ENCODE data around the gene PDZRN4.
"Not testable (repeated sequence)": the region's sequence is repeated elsewhere in the genome, so short reads cannot be mapped to it uniquely, and the experiment has no call there.

PDZRN4 gene

DNA sequence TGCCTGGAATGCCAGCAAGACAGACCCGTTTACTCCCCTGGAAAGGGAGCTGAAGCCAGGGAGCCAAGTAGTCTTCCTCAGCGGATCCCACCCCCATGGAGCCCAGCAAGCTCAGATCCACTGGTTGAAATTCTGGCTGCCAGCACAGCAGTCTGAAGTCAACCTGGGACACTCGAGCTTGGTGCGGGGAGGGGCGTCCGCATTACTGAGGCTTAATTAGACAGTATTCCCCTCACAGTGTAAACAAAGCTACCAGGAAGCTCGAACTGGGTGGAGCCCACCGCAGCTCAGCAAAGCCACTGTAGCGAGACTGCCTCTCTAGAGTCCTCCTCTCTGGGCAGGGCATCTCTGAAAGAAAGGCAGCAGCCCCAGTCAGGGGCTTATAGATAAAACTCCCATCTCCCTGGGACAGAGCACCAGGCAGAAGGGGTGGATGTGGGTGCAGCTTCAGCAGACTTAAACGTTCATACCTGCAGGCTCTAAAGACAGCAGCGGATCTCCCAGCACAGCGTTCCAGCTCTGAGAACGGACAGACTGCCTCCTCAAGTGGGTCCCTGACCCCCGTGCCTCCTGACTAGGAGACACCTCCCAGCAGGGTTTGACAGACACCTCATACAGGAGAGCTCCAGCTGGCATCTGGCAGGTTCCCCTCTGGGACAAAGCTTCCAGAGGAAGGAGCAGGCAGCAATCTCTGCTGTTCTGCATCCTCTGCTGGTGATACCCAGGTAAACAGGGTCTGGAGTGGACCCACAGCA lies 92.4 kb downstream of the PDZRN4 start:
- DNase-seq (ENCODE audit: low read depth in 2 of 2, low spot score in 1 of 2) = not testable (repeated sequence)

DNA sequence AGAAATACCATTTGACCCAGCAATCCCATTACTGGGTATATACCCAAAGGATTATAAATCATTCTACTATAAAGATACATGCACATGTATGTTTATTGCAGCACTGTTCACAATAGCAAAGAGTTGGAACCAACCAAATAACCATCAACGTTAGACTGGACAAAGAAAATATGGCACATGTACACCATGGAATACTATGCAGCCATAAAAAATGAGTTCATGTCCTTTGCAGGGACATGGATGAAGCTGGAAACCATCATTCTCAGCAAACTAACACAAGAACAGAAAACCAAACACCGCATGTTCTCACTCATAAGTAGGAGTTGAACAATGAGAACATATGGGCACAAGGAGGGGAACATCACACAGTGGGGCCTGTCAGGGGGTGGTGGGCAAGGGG lies 97.3 kb downstream of the PDZRN4 start:
- DNase-seq (ENCODE audit: low read depth in 2 of 2, low spot score in 1 of 2) = not testable (repeated sequence)

DNA sequence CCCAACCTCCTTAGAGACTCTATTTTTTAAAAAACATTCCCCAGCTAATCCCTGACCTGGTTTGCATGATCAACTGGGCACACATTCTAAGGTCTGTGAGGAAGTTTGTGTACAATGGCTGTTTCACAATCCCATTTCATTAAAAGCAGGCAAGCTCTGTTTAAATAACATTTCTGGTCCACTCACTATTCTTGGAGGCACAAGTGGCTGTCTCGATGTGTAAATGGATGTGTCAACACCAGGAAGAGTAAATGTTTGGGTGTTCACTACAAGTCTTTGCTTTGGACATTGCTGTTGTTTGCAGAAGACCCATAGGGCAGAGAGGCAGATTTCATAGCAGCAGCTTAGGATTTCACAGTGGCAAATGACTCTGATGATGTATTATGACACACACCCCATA lies 98.3 kb downstream of the PDZRN4 start:
- DNase-seq (ENCODE audit: low read depth in 2 of 2, low spot score in 1 of 2) = no peak

DNA sequence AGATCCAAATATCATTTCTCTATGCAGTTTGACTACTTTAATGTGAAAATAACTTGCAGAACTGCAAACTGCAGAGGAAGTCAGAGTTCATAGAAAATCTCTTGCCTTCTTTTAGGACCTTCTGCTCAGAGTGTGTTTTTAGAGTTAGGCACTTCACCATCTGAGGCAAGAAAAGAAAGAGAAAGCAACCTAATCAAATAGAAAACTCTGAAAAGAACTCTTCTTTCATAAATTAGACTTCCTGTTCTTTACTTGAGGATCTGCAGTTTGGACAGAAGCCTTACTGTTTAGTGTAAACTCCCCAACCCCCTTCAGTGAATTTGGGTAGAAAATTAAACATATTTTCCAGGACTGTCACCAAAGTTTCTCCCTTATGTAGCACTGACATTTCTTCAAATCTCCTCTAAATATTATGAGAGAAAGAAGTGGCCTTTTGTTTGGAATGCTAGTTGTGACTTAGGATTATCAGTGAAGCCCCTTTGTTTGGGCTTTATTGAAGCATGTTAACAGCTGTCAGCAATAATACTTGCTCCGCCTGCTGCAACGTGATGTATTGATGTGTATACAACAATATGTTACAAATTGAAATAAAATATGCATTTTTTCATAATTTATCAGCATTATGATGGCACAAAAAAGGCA lies 99.5 kb downstream of the PDZRN4 start:
- no peak for DNase-seq (ENCODE audit: low read depth in 2 of 2, low spot score in 1 of 2)

DNA sequence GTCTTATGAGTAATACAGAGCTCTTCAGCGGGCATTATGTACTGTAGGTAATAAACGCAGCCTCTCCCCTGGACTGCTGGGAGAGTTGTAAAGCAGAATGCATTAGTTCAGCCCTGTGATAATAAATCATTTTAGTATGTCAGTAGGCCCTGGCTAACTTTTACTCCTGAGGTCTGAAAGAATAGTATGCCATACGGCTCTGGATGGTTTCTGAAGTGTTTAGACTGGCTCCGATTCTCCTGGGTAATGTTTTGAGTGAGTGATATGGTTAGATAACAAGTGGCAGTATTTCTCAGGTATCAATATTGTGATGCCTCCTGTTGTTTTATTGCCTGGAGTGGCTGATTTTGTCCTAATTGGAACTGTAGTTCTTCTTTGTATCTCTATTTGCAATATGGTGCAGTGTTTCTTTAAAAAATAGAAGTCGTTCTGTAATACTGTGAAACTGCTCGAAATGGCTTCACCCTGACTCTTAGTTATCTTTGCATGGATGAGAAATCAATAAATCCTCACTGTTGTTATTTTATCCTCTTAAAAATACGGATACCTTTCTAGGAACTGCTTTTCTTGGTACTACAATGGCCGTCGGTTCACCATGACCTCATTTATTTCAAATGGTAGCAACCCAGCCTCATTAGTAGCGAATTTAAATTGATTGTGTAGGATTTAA lies 100.2 kb downstream of the PDZRN4 start:
- no peak for DNase-seq (ENCODE audit: low read depth in 2 of 2, low spot score in 1 of 2)

DNA sequence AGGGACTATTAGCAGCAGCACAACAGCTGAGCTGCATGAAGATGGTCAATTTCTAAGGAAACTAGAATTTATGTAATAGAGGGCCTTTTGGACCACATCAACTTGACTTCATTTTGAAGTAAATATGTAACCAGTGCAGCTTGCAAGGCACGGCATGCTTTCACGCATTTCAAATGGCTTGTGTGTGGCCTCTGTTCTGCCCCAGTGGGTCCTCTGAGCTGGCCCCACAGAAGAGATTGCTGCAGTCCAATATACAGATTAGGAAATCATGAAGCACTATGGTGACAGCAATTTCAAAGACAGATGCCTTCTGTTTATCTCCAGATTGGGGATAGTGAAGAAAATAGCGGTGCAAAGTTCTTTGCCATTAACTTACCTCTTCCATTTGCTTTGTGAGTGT lies 101.4 kb downstream of the PDZRN4 start:
- DNase-seq (ENCODE audit: low read depth in 2 of 2, low spot score in 1 of 2) = no peak

DNA sequence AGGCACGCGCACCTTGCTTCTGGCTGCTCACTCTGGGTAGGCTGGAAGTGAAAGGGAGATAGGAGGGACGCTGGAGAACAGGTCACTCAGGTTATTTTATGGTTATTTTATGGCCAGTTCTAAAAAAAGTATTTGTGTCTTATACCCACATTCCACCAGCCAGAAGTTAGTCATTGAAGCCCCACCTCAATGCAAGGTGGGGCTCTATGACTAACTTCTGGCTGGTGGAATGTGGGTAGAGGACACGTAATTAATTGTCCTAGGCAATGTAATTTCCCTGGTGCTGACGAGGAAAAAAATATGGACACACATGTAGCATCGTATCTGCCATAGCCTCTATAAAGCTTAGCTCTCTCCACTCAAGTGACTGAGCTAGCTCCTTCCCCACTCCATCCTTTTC lies 104.9 kb downstream of the PDZRN4 start:
- no peak for DNase-seq (ENCODE audit: low read depth in 2 of 2, low spot score in 1 of 2)

DNA sequence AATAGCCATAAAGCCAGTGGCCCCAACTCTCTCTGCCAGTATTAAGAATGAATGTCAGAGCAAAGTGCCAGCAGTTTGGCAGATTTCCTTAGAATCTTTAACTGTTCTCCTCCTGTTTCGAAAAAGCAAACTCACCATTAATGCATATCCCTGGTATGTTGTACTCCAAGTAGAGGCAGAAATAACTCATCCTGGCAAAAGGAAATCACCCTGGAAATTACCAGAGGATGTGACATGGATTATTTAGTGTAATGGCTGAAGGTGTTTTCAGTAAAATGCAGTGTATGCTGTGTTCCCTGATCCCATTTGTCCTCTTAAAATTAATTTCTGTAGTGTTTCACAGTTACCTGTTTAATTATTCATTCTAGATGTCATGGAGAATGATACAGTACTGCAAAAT lies 105.3 kb downstream of the PDZRN4 start:
- no peak for DNase-seq (ENCODE audit: low read depth in 2 of 2, low spot score in 1 of 2)

DNA sequence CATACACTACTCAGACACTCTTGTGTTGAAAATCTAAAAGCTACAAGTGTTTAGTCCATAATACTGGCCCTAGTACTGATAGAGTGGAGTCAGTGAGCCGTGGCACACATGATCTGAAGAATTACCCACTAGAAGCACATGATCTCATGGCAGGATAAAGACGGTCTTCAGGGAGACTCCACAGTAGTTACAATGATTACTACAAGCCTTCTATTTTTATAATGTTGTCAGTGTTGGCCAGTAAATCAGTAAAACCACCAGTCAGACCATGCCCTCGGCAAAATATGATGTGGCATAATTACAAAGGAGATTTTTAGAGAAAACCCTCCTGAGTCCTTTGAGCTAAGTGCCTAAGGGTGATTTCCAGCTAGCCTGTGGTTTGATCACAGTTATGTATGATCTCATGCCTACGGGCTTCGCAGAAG lies 114.9 kb downstream of the PDZRN4 start:
- no peak for DNase-seq (ENCODE audit: low read depth in 2 of 2, low spot score in 1 of 2)

DNA sequence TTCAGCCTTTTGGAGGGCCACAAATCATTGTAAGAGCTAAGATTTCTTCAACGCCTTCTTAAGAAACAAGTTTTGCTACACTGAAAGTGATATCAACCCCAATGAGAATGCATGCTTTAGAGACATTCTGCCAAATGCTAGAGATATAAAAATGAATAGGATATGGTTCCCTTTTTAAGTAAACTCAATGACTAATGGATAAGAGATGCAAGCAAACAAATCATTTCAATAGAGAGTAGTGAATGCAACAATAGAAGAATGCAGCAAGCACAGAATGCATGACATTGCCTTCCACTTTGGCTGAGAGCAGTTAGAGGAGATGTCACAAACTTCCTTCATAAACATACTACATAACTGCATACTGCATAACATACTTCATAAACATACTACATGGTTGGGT lies 116.4 kb downstream of the PDZRN4 start:
- no peak for DNase-seq (ENCODE audit: low read depth in 2 of 2, low spot score in 1 of 2)

DNA sequence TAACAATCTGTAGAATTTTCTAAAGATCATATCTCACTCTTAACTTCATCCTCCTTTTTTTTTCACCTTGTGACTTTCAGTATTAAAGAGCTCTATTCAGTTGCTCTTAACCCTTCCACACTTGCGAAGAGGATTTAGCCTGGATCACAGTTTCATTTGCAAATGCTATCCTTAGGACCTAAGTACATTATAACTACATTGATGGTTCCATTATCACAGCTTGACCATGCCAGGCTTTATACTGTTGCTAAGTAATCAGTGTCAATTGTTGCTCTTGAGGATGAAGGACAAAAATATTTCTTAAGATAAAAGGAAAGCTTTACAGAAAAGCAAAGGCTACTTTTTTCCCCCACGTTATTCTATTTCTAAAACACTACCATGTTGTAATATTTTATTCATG lies 122.2 kb downstream of the PDZRN4 start:
- no peak for DNase-seq (ENCODE audit: low read depth in 2 of 2, low spot score in 1 of 2)

DNA sequence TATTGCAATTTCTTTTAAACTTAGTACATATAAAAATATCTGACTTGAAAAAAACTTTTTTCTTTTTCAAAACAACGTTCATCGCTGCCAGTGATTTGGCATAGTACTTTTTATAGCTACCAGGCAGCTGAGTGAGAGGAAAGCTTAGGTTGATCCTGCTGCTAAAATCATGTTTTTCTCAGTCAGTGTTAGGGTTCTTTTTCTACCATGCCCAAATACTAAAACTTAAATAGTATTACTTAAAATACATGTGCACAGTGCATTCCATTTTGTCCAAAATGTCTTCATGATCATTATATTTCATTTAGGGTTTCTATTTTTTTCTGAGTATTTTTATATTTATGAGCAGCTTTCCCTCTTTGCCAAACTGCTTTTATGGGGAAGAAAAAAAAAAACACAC lies 123.8 kb downstream of the PDZRN4 start:
- no peak for DNase-seq (ENCODE audit: low read depth in 2 of 2, low spot score in 1 of 2)

DNA sequence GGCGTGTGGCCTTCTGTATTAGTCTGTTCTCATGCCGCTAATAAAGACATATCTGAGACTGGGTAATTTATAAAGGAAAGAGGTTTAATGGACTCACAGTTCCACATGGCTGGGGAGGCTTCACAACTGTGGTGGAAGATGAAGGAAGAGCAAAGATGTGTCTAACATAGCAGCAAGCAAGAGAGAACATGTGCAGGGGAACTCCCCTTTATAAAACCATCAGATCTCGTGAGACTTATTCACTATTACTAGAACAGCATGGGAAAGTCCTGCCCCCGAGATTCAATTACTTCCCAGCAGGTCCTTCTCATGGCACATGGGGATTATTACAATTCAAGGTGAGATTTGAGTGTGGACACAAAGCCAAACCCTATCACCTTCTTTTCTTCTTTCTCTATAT lies 124.3 kb downstream of the PDZRN4 start:
- not testable (repeated sequence) for DNase-seq (ENCODE audit: low read depth in 2 of 2, low spot score in 1 of 2)

DNA sequence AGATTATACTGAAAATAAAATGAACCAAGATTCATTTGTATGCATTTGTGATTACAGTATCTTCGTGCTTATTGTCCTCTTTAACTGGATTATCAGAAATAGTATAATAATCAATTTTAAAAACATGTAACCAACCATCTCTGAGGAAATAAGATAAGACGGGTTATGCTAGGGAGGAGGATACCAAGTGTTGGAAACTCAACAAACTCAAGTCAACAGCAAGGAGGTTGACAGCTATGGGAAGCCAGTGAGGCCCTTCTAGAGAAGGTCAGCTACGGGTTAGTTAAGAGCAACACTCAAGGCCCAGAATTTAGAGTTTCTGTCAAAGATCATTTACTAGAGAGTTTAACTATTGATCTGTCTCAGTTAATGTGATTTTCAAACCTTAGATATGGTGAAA lies 137.2 kb downstream of the PDZRN4 start:
- DNase-seq (ENCODE audit: low read depth in 2 of 2, low spot score in 1 of 2) = no peak

DNA sequence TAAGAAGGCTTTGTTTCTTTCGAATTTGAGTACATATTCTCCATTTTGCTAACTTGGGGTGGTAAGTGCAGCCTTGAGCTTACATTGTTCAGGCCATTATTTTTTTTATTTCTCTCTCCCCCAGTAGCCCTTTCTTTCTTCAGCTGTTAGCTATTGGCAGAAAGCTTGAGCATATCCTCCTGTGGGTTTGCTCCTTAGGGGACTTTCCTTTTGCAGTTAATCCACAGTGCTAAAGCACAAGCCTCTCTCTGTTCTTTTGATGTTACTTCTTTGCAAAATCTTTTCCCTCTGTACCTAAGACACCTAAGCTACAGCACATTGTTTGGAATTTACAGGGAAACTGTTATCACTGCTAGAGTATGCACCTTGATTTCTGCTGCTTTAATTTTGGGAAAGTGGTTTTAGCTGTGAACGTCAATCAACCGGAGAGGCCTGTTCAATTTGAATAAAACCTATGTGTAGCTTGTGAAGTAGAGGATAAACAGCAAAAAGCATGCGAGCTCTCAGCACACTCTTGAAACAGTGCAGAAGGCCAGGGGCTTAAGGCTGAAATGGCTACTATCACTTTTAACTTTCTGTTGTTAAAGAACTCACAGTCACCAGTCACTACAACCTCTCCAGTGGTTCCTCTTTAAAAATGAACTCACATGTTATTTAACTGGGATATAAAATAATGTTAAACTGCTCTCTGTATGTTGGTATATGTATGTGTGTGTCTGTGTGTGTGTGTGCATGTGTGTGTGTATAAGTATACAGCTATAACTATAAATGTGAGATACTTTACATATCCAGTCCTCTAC lies 139.2 kb downstream of the PDZRN4 start:
- DNase-seq (ENCODE audit: low read depth in 2 of 2, low spot score in 1 of 2) = no peak

DNA sequence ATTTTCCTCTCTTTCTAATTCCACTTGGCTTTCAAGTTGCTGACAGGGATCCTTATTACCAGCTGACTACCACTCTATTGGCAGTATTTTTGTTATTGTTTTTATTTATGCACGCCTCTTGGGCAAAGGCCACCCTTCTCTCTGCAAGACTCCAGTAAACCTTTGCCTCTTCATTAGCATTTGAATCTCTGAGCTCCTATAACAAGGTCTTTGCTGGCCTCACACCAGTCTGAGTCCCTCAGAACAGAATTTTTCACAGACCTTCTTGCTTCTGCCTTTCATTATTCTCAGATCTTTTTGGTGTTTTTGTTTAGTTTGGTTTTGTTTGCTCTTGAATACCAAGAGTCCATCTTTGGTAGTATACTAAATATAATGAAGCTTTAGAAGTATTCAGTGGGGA lies 145.9 kb downstream of the PDZRN4 start:
- no peak for DNase-seq (ENCODE audit: low read depth in 2 of 2, low spot score in 1 of 2)

DNA sequence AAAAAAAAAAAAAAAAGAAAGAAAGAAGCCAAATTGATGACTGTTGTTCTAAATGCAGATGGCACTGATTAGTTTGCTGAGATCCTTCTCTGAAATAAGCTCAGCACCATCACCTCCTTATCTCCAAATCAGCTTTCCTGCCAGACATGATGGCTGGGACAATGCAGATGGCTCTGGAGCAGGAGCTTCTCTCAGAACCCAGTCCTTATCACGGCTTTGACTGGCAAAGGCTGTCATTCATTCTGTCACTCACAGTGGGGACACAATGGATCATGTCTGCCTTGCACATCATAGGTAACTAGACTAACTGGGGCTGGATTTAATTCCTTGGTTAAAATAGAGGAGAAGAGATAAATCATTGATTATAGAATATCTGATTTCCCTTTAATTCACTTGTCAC lies 146.3 kb downstream of the PDZRN4 start:
- no peak for DNase-seq (ENCODE audit: low read depth in 2 of 2, low spot score in 1 of 2)

DNA sequence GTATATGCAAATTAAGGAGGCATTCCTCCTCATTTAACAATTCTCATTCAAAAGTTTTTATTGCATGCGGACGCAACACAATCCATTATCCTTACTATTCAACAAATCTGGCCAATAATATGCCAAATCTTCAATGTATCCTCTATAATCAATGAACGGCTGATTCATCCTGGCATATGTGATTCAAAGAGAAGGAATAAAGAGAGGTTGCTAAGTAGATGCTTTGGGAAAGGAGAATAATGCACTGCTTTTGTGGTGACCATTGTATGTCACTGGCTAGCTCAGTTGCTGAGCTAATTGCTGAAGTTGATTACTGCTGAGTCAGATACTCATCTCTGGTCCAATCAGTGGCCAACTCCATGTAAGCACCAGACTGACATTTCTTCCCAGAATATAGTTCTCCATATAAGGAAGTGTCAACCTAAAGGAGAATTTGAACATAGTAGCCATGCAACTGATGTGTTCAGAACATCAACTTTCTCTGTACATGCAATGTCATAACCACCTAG lies 148.0 kb downstream of the PDZRN4 start:
- no peak for DNase-seq (ENCODE audit: low read depth in 2 of 2, low spot score in 1 of 2)

DNA sequence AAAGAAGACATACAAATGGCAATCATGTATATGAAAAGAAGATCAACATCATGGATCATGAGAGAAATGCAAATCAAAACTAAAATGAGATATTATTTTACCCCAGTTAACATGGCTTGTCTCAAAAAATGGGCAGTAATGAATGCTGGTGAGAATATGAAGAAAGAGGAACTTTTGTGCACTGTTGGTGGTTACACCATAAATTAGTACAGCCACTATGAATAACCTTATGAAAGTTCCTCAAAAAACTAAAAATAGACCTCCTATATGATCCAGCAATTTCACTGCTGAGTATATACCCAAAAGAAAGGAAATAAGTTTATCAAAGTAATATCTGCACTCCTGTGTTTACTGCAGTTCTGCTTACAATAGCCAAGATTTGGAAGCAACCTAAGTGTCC lies 151.7 kb downstream of the PDZRN4 start:
- DNase-seq (ENCODE audit: low read depth in 2 of 2, low spot score in 1 of 2) = no peak

DNA sequence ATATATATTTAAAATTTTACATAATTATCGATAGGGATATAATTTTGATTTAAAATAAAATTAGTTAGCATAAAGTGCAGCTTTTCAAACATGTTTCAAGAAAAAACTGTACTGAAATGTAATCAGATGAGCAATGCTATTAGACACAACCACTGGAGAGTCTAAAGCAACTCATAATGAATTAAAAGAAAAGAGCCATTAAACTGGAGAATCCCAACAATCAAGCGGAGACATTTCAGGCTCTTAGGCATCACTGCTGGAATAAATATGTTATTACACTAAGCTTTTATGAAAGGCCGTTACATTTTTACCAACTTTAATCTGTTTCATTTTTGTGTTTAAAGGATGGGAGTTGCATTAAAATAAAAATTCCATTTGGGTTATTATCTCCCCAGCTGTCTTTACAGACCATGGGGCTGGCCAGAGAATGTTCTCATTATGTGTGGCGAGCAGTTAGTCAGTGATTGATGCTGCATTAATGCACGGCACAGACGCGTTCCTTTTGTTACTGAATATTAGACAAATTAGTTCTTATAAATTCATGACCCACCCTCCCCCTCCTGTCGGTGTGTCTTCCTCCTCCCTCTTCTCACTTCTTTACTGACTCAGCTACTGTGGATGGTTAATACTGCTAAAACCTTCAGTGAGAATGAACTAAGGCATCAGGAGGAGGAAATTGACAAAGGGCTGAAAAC lies 156.8 kb downstream of the PDZRN4 start:
- DNase-seq (ENCODE audit: low read depth in 2 of 2, low spot score in 1 of 2) = no peak

DNA sequence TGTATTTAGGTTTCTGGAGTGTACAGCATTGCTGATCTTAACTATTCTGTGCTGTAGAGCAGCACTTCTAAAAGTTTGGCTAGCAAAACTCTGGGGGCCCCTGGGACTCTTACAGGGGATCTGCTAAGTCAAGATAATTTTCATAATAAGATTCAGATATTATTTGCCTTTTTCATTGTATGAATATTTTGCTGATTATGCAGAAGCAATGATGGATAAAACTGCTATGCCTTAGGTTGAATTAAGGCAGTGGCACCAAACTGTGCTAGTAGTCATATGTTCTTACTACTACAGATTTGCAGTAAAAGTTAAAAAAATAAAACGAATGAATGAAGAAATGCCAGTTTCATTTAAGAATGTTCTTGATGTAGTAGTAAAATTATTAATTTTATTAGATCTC lies 160.1 kb downstream of the PDZRN4 start:
- no peak for DNase-seq (ENCODE audit: low read depth in 2 of 2, low spot score in 1 of 2)
